PC-9 (cell line): ENCODE data around the gene EXOC7. TPM values are rescaled to one million over a fixed set of nuclear protein-coding genes. Genes with fewer than 3 reads are reported as not detected.
"Not testable (repeated sequence)": the region's sequence is repeated elsewhere in the genome, so short reads cannot be mapped to it uniquely, and the experiment has no call there.

Experiments
- BruUV-seq: library from RNA; stranded (reverse); fragments of 400-500 nt; replicated peaks from 2 replicates; lab custom pipeline; 2021; lab: Mats Ljungman, UMichigan
- CTCF ChIA-PET: fragments of 300-600 bp; sonication (Branson Sonifier 250); formaldehyde crosslinking; loops from one replicate; lab custom pipeline; 2022; ENCODE audit warnings: antibody characterized with exemption; lab: Charles Lee
- POLR2A ChIA-PET: fragments of 300-600 bp; sonication (Branson Sonifier 250); formaldehyde crosslinking; loops from one replicate; lab custom pipeline; 2022; ENCODE audit warnings: antibody characterized with exemption; ENCODE audit not compliant: unreplicated experiment; lab: Charles Lee
- DNase-seq, 2 experiments: peaks; one replicate each; pipeline versions ENCODE4 v3.0.0 to v3.0.0-alpha.2; 2015 to 2022; ENCODE audit warnings: mixed read lengths in 1 of 2
- H2AFZ ChIP-seq: fragments of 200-600 bp; sonication (generic); 2 replicates; pipeline ENCODE4 v1.8.1; 2017; ENCODE audit warnings: antibody characterized with exemption
- H3F3A ChIP-seq: fragments of 200-600 bp; sonication (generic); 2 replicates; pipeline ENCODE4 v1.8.1; 2017; ENCODE audit warnings: antibody characterized with exemption, mild to moderate bottlenecking, low read depth; ENCODE audit not compliant: insufficient read depth
- H3K27ac ChIP-seq: fragments of 200-600 bp; sonication (generic); 2 replicates; pipeline ENCODE4 v1.6.1; 2016; ENCODE audit warnings: mixed run types
- H3K27me3 ChIP-seq: fragments of 200-600 bp; sonication (generic); 2 replicates; pipeline ENCODE4 v1.6.1; 2016; ENCODE audit warnings: low read depth, mixed run types; ENCODE audit not compliant: insufficient read depth
- H3K36me3 ChIP-seq: fragments of 200-600 bp; sonication (generic); 2 replicates; pipeline ENCODE4 v1.6.1; 2016; ENCODE audit warnings: low read depth, mixed run types
- H3K4me1 ChIP-seq: fragments of 200-600 bp; sonication (generic); replicated peaks from 2 replicates; pipeline ENCODE4 v1.6.1; 2016; ENCODE audit warnings: mixed run types; ENCODE audit not compliant: insufficient read depth
- H3K4me2 ChIP-seq: fragments of 200-600 bp; sonication (generic); 2 replicates; pipeline ENCODE4 v1.6.1; 2017; ENCODE audit warnings: mixed run types
- H3K4me3 ChIP-seq: fragments of 200-600 bp; sonication (generic); 2 replicates; pipeline ENCODE4 v1.6.1; 2016; ENCODE audit warnings: mixed run types
- H3K79me2 ChIP-seq: fragments of 200-600 bp; sonication (generic); 2 replicates; pipeline ENCODE4 v1.6.1; 2017; ENCODE audit warnings: low read depth, mixed run types
- H3K9me2 ChIP-seq: fragments of 200-600 bp; sonication (generic); 2 replicates; pipeline ENCODE4 v1.8.1; 2017; ENCODE audit warnings: mild to moderate bottlenecking; ENCODE audit not compliant: insufficient read depth
- H3K9me3 ChIP-seq: fragments of 200-600 bp; sonication (generic); 2 replicates; pipeline ENCODE4 v1.8.1; 2016; ENCODE audit warnings: low read depth; ENCODE audit not compliant: insufficient read depth
- H4K20me1 ChIP-seq: fragments of 200-600 bp; sonication (generic); 2 replicates; pipeline ENCODE4 v1.8.1; 2017; ENCODE audit not compliant: insufficient read depth
- CTCF ChIP-seq: fragments of 200-600 bp; sonication (generic); conservative IDR thresholded peaks from 2 replicates; pipeline ENCODE4 v1.6.1; 2017; ENCODE audit warnings: mixed run types, antibody characterized with exemption, mild to moderate bottlenecking, moderate library complexity
- EZH2 ChIP-seq: fragments of 200-600 bp; sonication (generic); IDR thresholded peaks from 2 replicates; pipeline ENCODE4 v1.8.0; 2017; ENCODE audit warnings: antibody characterized with exemption, low read depth
- intact Hi-C: fragments of 100-400 bp; cut with micrococcal nuclease; formaldehyde crosslinking; loops from one replicate; pipeline ENCODE4 v1.10.0; 2022; ENCODE audit not compliant: unreplicated experiment
- total RNA-seq: library from RNA; stranded (reverse); gene quantifications from 2 replicates; pipeline ENCODE4 v1.2.3, GENCODE V29; 2021

EXOC7 gene
- total RNA-seq, 1 experiment from 2014 or later = 131 TPM

- no peak for TF ChIP-seq EZH2
- no peak for TF ChIP-seq CTCF
- Histone ChIP-seq H3K9me2 (no peaks in the 10 kb centered on the region), H3K27ac (no peak overlapping the region), H3K36me3 (0 out of 2 replicates have a peak, but pooled peaks cover 7% of the 10 kb centered on the region), H3K4me3 (no peak overlapping the region), H3K4me2 (no peak overlapping the region), H3K9me3 (no peaks in the 10 kb centered on the region), H3K79me2 (peaks cover 14% of the 10 kb centered on the region; the same call in 1 of the 2 replicates), H3F3A (peaks cover 7% of the 10 kb centered on the region; the same call in 1 of the 2 replicates), H3K4me1 (no peaks in the 10 kb centered on the region), H2AFZ (no peak overlapping the region), H4K20me1 (no peaks in the 10 kb centered on the region), H3K27me3 (no peaks in the 10 kb centered on the region)
- ChIA-PET CTCF (interaction anchor here (0.7 kb wide), 1 partner anchor 60 kb away, joined by 6 read pairs; no protein-coding TSS in a partner anchor), POLR2A (interaction anchor here (0.6 to 0.7 kb wide), 2 partner anchors 15 to 61 kb away, joined by 3 to 13 read pairs; no protein-coding TSS in a partner anchor)
- no TSS peak for BruUV-seq
- intact Hi-C loops = no loop called here
- no peak for DNase-seq
Measured at GRCh38 chr17:76063875-76064546, 39.6 kb downstream of the EXOC7 start.

GRCh38 chr17:76058264-76058663 lies 45.3 kb downstream of the EXOC7 start:
- BruUV-seq, H3K4me2 ChIP-seq, H3K9me2 ChIP-seq, H3K4me3 ChIP-seq, H3K9me3 ChIP-seq, CTCF ChIA-PET, H2AFZ ChIP-seq, H3K79me2 ChIP-seq, intact Hi-C loops, H3K36me3 ChIP-seq, H4K20me1 ChIP-seq, H3K27me3 ChIP-seq, H3K27ac ChIP-seq, DNase-seq: not testable (repeated sequence)
- H3F3A ChIP-seq = peaks cover 22% of the 10 kb centered on the region
- POLR2A ChIA-PET = interaction anchor here (0.7 kb wide), 2 partner anchors 12 to 48 kb away, joined by 3 to 5 read pairs; no protein-coding TSS in a partner anchor
- peaks cover 22% of the 10 kb centered on the region for H3K4me1 ChIP-seq

DNA sequence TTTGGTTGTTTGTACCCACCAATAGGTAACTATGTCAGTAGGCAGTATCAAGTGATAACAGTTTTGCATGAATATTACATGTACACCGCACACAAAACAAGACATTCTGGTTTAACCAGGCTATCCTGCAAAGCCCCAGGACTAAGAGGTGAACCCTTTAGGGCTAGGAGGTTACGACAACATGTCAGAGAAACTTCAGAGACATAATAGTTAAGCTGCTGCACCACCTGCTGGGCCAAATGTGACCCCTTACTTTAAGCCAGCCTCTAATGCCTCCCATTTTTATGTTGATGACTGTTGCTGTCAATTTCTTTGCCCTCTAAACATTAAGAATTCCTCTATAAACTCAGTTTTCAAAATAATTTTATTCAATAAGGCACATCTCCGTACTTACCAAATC lies 46.7 kb downstream of the EXOC7 start:
- Histone ChIP-seq H3K9me2 (no peaks in the 10 kb centered on the region), H3K4me2 (no peak overlapping the region), H3K4me1 (peaks cover 34% of the 10 kb centered on the region), H3K9me3 (peaks cover 4% of the 10 kb centered on the region; the same call in 1 of the 2 replicates), H2AFZ (no peak overlapping the region), H4K20me1 (no peaks in the 10 kb centered on the region), H3K27ac (no peak overlapping the region), H3K79me2 (peaks cover 15% of the 10 kb centered on the region), H3K4me3 (no peak overlapping the region), H3F3A (peaks cover 32% of the 10 kb centered on the region), H3K36me3 (peaks cover 7% of the 10 kb centered on the region; the same call in 1 of the 2 replicates), H3K27me3 (no peaks in the 10 kb centered on the region)
- no TSS peak for BruUV-seq
- TF ChIP-seq EZH2 (no peak), CTCF (no peak)
- intact Hi-C loops = no loop called here
- POLR2A ChIA-PET = no interaction called here
- DNase-seq = peak in 1 of 2 experiments; percentile 57
- CTCF ChIA-PET = interaction anchor here (0.5 to 0.6 kb wide), 2 partner anchors 42 to 100 kb away, joined by 3 to 4 read pairs; no protein-coding TSS in a partner anchor
